ENCODE data around the gene NR2E1.

DNA sequence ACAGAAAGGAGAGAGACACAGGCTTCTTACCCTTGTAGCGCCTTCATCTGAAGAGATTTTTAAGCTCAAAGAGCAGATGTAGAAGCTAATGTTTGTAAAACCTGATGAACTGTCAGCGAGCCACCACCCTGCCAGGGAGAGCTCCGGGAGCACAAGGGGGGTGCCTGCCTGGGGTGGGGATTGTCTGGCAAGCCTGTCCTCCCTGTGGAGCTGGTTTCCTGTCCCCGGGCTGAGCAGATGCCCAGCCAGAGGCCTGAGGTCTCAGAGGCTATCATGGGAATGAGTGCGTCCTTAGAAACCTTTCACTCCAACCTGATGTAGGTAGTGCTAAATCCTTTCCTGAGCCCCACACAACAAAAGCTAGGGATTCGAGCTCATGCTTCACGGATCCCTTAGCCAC lies 41.9 kb upstream of the NR2E1 start:
- TF ChIP-seq, protein P1, sequence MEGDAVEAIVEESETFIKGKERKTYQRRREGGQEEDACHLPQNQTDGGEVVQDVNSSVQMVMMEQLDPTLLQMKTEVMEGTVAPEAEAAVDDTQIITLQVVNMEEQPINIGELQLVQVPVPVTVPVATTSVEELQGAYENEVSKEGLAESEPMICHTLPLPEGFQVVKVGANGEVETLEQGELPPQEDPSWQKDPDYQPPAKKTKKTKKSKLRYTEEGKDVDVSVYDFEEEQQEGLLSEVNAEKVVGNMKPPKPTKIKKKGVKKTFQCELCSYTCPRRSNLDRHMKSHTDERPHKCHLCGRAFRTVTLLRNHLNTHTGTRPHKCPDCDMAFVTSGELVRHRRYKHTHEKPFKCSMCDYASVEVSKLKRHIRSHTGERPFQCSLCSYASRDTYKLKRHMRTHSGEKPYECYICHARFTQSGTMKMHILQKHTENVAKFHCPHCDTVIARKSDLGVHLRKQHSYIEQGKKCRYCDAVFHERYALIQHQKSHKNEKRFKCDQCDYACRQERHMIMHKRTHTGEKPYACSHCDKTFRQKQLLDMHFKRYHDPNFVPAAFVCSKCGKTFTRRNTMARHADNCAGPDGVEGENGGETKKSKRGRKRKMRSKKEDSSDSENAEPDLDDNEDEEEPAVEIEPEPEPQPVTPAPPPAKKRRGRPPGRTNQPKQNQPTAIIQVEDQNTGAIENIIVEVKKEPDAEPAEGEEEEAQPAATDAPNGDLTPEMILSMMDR (IDR thresholded peaks at IDR 0.05; ENCODE audit: low read depth, low read length, poor library complexity, severe bottlenecking), result no peak
- no peak for TF ChIP-seq EZH2phosphoT487 (IDR thresholded peaks at IDR 0.05; ENCODE audit: borderline replicate concordance, low read length)
